Panc1 (cell line): ENCODE measurements around the gene HNF1B. TPM values are rescaled to one million over a fixed set of nuclear protein-coding genes. Genes with fewer than 3 reads are reported as not detected.

Experiments used
- ATAC-seq: fragments of 200-7000 bp; cut with Tn5 transposase; 2 replicates; pipeline ENCODE4 v1.9.1; 2020; ENCODE audit warnings: mild to moderate bottlenecking, moderate library complexity
- BruUV-seq: library from RNA; stranded (reverse); fragments of 400-500 nt; replicated peaks from 2 replicates; lab custom pipeline; 2021; lab: Mats Ljungman, UMichigan
- CTCF ChIA-PET: fragments of 300-600 bp; sonication (Branson Sonifier 250); formaldehyde crosslinking; loops from one replicate; lab custom pipeline; 2022; ENCODE audit warnings: antibody characterized with exemption; lab: Charles Lee
- POLR2A ChIA-PET: fragments of 300-600 bp; sonication (Branson Sonifier 250); formaldehyde crosslinking; loops from one replicate; lab custom pipeline; 2022; ENCODE audit warnings: antibody characterized with exemption; lab: Charles Lee
- DNase-seq: peaks from one replicate; pipeline ENCODE4 v3.0.0-alpha.2; 2010; ENCODE audit warnings: low read depth, low spot score
- H3K27ac ChIP-seq: 2 replicates; pipeline ENCODE4 v1.5.1; 2011; ENCODE audit warnings: mild to moderate bottlenecking, low read length, inconsistent platforms
- H3K27me3 ChIP-seq: fragments of 200-500 bp; sonication (Bioruptor generic); 2 replicates; pipeline ENCODE4 v1.6.0; 2014; ENCODE audit warnings: low read length, inconsistent platforms; ENCODE audit not compliant: control insufficient read depth, insufficient read depth
- H3K36me3 ChIP-seq: fragments of 200-500 bp; sonication (Bioruptor generic); 2 replicates; pipeline ENCODE4 v1.5.1; 2014; ENCODE audit warnings: inconsistent platforms, mild to moderate bottlenecking, low read length, moderate library complexity; ENCODE audit not compliant: control insufficient read depth, insufficient read depth
- H3K4me1 ChIP-seq: 2 replicates; pipeline ENCODE4 v1.5.1; 2011; ENCODE audit warnings: inconsistent platforms, mild to moderate bottlenecking, low read length, moderate library complexity; ENCODE audit not compliant: control insufficient read depth, insufficient read depth
- H3K4me3 ChIP-seq, 2 experiments: 2 replicates each; pipeline ENCODE4 v1.5.1; 2011 to 2012; ENCODE audit warnings: low read depth in 2 of 2, low read length in 2 of 2, mild to moderate bottlenecking in 2 of 2, inconsistent platforms in 1 of 2, moderate library complexity in 1 of 2
- H3K9me3 ChIP-seq: fragments of 200-500 bp; sonication (Bioruptor generic); 2 replicates; pipeline ENCODE4 v1.5.1; 2014; ENCODE audit warnings: low read depth, mild to moderate bottlenecking, inconsistent platforms, low read length, moderate library complexity; ENCODE audit not compliant: control insufficient read depth, insufficient read depth
- POLR2AphosphoS5 ChIP-seq: IDR thresholded peaks from 2 replicates; pipeline ENCODE4 v1.6.1; 2012; ENCODE audit warnings: mild to moderate bottlenecking, low read depth, low read length, moderate library complexity
- SIN3A ChIP-seq: IDR thresholded peaks from 2 replicates; pipeline ENCODE4 v1.6.1; 2012; ENCODE audit warnings: low read depth, mild to moderate bottlenecking, low read length, moderate library complexity, borderline replicate concordance; ENCODE audit not compliant: insufficient read depth
- TCF7L2 ChIP-seq: IDR thresholded peaks from 2 replicates; pipeline ENCODE4 v1.6.1; 2011; ENCODE audit warnings: mild to moderate bottlenecking, low read depth, low read length, inconsistent platforms
- in situ Hi-C: cut with HindIII; loops from 2 replicates; pipeline ENCODE4 v1.10.0; 2016; ENCODE audit warnings: low sequenced_read_pairs, low pct_unique_long_range_greater_than_20kb
- intact Hi-C: fragments of 100-400 bp; cut with micrococcal nuclease; formaldehyde crosslinking; loops from one replicate; pipeline ENCODE4 v1.10.0; 2022; ENCODE audit not compliant: unreplicated experiment
- total RNA-seq: library from RNA; stranded (reverse); gene quantifications from one replicate; pipeline ENCODE4 v1.2.1, GENCODE V29; 2021; ENCODE audit not compliant: unreplicated experiment
- TF ChIP-seq, protein P1 (sequence below): fragments of 450-650 bp; IDR thresholded peaks from 2 replicates; pipeline ENCODE4 v1.5.1; 2017; ENCODE audit warnings: mild to moderate bottlenecking
- TF ChIP-seq, protein P2 (sequence below), 2 experiments: IDR thresholded peaks; 2 replicates each; pipeline ENCODE4 v1.6.1; 2011 to 2012; ENCODE audit warnings: low read depth in 2 of 2, control low read depth in 1 of 2, low read length in 1 of 2, mild to moderate bottlenecking in 1 of 2, moderate library complexity in 1 of 2; ENCODE audit not compliant: insufficient read depth in 1 of 2

HNF1B gene
- total RNA-seq, 1 experiment from 2014 or later, result not detected

DNA sequence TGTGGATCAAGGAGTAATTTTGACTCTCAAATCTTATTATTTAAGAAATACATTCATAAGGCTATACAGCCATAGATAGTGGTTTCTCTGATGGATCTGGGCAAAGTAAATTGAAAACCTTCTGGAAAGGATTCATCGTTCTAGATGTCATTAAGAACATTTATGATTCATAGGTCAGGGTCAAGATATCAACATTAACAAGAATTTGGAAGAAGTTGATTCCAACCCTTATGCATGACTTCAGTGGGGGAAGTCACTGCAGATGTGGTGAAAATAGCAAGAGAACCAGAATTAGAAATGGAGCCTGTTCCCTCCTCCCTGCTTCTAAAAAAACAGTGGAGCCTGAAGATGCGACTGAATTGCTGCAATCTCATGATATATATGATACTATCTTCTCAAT is 36.6 kb upstream of the HNF1B start:
- Histone ChIP-seq H3K27me3 (no peaks in the 10 kb centered on the region), H3K9me3 (no peaks in the 10 kb centered on the region), H3K4me3 (no peak overlapping the region), H3K27ac (no peak overlapping the region), H3K4me1 (no peaks in the 10 kb centered on the region), H3K36me3 (no peaks in the 10 kb centered on the region)
- no TSS peak for BruUV-seq
- ATAC-seq (no peak), DNase-seq (no peak)
- CTCF ChIA-PET, result interaction anchor here (0.7 kb wide), 1 partner anchor 14 kb away, joined by 7 read pairs; no protein-coding TSS in a partner anchor
- in situ Hi-C loops, result no loop called here
- intact Hi-C loops, result no loop called here
- TF ChIP-seq POLR2AphosphoS5 (no peak), SIN3A (no peak), TCF7L2 (no peak)
- TF ChIP-seq, protein P1, sequence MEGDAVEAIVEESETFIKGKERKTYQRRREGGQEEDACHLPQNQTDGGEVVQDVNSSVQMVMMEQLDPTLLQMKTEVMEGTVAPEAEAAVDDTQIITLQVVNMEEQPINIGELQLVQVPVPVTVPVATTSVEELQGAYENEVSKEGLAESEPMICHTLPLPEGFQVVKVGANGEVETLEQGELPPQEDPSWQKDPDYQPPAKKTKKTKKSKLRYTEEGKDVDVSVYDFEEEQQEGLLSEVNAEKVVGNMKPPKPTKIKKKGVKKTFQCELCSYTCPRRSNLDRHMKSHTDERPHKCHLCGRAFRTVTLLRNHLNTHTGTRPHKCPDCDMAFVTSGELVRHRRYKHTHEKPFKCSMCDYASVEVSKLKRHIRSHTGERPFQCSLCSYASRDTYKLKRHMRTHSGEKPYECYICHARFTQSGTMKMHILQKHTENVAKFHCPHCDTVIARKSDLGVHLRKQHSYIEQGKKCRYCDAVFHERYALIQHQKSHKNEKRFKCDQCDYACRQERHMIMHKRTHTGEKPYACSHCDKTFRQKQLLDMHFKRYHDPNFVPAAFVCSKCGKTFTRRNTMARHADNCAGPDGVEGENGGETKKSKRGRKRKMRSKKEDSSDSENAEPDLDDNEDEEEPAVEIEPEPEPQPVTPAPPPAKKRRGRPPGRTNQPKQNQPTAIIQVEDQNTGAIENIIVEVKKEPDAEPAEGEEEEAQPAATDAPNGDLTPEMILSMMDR, result no peak
- TF ChIP-seq, protein P2, sequence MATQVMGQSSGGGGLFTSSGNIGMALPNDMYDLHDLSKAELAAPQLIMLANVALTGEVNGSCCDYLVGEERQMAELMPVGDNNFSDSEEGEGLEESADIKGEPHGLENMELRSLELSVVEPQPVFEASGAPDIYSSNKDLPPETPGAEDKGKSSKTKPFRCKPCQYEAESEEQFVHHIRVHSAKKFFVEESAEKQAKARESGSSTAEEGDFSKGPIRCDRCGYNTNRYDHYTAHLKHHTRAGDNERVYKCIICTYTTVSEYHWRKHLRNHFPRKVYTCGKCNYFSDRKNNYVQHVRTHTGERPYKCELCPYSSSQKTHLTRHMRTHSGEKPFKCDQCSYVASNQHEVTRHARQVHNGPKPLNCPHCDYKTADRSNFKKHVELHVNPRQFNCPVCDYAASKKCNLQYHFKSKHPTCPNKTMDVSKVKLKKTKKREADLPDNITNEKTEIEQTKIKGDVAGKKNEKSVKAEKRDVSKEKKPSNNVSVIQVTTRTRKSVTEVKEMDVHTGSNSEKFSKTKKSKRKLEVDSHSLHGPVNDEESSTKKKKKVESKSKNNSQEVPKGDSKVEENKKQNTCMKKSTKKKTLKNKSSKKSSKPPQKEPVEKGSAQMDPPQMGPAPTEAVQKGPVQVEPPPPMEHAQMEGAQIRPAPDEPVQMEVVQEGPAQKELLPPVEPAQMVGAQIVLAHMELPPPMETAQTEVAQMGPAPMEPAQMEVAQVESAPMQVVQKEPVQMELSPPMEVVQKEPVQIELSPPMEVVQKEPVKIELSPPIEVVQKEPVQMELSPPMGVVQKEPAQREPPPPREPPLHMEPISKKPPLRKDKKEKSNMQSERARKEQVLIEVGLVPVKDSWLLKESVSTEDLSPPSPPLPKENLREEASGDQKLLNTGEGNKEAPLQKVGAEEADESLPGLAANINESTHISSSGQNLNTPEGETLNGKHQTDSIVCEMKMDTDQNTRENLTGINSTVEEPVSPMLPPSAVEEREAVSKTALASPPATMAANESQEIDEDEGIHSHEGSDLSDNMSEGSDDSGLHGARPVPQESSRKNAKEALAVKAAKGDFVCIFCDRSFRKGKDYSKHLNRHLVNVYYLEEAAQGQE (IDR thresholded peaks at IDR 0.05; ENCODE audit: insufficient read depth in 1 of 2, low read depth in 2 of 2, low read length in 1 of 2), result no peak
- POLR2A ChIA-PET, result no interaction called here

DNA sequence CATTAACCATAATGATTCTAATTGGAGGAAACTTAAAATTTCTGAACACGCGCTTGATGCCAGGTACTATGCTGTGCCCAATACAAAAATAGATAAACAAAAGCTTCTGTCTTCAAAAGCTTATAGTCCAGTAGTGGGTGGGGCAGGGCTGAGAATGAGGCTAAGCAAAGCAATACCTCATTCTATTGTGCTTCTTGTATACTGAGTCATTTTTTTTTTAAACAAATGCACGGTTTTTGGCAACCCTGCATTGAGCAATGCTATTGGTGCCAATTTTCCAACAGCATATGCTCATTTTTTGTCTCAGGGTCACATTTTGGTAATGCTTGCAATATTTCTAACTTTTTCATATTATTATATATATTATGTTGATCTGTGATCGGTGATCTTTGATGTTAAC is 34.7 kb upstream of the HNF1B start:
- TF ChIP-seq POLR2AphosphoS5 (no peak), TCF7L2 (no peak), SIN3A (no peak)
- TF ChIP-seq, protein P2 (IDR thresholded peaks at IDR 0.05; ENCODE audit: insufficient read depth in 1 of 2, low read depth in 2 of 2, low read length in 1 of 2), result no peak
- TF ChIP-seq, protein P1, result no peak
- ATAC-seq (no peak), DNase-seq (no peak)
- intact Hi-C loops (loop anchor here (10.0 kb wide), 1 partner anchor 125 kb away; no protein-coding TSS in a partner anchor), in situ Hi-C loops (no loop called here)
- Histone ChIP-seq H3K4me3 (no peak overlapping the region), H3K27me3 (no peaks in the 10 kb centered on the region), H3K4me1 (no peaks in the 10 kb centered on the region), H3K9me3 (no peaks in the 10 kb centered on the region), H3K27ac (no peak overlapping the region), H3K36me3 (no peaks in the 10 kb centered on the region)
- BruUV-seq, result no TSS peak
- ChIA-PET POLR2A (no interaction called here), CTCF (no interaction called here)
